ENCODE results near the gene FGF4.

The FGF4 gene

DNA sequence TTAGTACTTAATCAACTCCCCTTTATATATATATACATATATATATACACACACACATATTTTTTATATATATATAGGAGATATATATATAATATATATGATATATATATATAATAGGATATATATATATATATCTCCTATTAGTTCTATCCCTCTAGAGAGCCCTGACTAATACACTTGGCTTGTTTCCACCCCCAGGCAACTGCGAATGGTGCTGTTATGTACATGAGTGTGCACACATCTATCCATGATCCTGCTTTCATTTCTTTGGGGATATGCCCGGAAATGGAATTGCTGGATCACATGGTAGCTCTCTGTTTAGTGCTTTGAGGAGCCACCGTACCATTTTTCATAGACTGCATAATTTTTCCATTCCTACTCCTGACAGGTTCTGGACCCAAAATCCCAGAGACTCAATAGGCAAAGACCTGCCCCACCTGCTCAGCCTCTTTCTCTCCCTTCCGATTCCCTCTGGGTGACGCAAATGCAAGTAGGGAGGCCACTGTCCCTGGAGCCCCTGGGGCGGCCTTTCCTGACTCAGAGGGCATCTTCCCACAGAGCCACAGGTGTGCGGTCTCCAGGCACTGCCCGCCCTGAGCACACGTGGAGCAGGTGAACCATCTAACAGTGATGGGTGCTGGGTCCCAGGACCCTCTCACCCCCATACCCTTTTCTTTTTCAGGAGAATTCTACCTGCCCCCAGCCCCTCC lies 32.1 kb upstream of the FGF4 start:
- ATAC-seq (no peak), DNase-seq (no peak)

DNA sequence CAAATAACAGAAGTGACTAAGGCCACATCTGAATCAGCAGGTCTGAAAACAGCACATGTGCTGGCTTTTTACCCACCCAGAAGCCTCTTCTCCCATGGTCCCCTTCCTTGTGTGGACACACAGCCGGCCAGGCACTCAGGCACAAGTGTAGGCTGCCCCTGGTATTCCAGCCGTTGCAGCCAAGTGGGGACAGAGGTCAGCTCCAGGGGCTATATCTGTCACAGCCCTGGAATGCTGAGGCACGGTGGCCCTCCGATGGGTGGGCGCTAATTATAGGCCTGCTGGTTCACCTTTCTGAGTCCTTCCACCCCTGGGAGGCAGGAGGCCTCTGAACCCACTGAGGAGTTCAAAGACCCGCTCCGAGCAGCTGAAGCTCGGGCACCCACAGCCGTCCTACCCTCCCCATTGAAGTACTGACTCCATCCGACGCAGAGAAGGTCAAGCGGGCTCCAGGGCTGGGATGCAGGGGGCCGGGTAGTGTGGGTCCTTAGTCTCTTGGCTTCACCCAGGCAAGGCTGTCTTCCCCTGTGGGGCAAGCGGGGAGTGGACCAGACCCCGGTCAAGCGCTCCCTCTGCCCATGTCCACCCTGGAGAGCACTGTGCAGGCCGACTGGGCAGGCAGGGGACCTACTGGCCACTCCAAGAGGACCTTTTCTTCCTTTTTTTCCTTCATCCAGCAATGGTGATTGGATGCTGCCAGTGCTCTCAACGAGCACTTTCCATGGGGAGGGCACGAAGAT lies 29.8 kb upstream of the FGF4 start:
- DNase-seq, result no peak
- ATAC-seq, result no peak

DNA sequence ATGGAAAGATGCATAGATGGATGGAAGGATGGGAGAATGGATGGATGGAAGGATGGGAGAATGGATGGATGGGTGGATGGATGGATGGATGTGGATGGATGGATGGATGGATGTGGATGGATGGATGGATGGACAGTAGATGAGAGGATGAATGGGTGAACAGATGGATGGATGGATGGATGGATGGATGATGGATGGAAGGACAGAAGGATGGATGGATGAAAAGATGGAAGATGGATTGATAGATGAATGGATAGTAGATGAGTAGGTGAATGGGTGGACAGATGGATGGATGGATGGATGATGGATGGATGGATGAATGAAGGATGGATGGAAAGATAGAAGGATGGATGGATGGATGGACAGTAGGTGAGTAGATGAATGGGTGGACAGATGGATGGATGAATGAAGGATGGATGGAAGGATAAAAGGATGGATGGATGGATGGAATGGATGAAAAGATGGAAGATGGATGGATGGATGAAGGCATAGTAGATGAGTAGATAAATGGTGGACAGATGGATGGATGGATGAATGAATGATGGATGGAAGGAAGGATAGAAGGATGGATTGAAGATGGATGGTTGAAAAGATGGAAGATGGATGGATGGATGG lies 28.6 kb upstream of the FGF4 start:
- ATAC-seq (no peak), DNase-seq (no peak)

DNA sequence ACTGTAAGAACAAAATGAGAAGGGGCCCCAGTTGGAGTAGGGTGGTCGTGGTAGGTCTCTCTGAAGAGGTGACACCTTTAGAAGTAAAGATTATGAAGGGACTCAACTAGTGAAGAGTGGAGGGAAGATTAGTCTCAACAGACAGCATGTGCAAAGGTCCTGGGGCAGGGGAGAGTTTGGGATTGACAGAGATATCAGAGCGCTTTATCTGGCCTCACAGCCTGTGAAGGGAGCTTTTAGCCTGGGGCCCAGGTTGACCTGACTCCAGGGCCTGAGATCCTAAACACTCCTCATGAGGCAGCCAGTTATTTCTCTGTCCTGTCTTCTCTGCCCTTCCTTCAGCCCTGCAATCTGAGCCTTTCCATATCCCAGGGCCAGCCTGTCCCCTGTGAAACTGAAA lies 27.9 kb upstream of the FGF4 start:
- no peak for DNase-seq
- ATAC-seq, result no peak

DNA sequence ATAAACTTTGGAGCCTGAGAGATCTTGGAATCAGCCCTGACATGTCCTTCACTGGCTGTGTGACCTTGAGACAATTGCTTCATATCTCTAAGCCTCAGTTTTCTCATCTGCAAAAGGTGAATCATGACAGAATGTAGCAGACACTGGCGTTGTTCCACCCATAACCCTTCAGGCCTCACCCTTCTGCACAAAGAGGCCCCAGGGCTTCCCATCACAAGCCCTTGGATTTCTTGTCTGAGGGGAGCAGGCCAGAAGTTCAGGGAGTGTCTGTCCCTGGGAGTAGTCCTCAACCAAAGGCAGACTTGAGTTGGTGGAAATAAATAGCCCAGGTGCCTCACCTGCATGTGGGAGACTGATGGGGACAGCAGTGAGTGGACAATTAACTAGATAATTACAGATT lies 27.4 kb upstream of the FGF4 start:
- ATAC-seq (no peak), DNase-seq (no peak)

DNA sequence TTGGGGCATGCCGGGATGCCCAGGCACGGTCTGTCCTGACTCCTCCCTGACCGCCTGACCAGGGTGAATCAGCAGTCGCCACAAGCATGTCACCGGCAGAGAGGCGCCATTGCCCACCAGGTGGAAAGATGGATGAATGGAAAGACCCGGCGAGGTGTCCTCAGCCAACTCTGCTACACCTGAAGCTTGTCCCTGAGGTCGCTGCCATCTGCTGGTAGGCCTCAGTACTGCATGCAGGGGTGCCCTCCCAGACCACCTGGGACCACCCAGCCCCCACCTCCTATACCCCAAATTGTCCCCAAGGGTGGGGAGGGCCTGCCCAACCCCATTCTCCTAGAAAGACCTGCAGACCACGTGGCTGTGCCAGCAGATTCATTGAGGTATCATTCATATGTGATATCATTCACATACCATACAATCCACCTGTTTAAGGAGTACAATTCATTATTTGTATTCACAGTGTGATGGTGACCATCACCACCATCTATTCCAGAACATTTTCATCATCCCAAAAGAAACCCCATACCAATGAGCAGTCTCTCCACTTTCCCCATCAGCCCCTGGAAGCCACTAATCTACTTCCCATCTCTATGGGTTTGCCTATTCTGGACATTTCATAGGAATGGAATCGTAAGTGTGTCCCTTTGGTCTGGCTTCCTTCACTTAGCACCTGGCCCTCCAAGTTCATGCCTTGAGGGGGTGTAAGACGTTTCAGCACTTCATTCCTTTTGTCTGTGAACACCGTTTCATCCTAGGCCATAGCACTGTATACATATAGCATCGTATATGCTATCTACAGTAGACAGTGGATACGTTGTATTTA lies 26.6 kb upstream of the FGF4 start:
- ATAC-seq, result no peak

DNA sequence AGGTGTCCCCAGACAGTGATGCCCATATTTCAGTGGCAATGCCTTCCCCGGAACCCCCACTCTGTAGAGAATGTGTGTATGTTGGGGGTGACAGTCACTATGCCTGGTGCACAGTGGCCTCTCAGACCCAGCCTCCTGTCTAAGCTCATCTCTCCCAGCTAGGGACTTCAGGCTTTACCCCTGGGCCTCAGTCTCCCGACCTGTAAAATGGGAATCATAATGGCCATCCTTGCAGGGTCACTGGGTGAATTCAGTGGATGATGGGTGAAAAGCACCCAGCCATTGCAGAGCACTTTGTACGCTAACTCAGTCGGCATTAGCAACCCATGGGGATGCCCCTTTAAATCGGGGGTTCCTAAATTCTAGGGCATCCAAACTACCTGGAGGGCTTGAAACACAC lies 25.1 kb upstream of the FGF4 start:
- no peak for ATAC-seq

More for the DNA sequence above, 26.6 kb upstream of the FGF4 start:
- DNase-seq, result peak; percentile 59

DNA sequence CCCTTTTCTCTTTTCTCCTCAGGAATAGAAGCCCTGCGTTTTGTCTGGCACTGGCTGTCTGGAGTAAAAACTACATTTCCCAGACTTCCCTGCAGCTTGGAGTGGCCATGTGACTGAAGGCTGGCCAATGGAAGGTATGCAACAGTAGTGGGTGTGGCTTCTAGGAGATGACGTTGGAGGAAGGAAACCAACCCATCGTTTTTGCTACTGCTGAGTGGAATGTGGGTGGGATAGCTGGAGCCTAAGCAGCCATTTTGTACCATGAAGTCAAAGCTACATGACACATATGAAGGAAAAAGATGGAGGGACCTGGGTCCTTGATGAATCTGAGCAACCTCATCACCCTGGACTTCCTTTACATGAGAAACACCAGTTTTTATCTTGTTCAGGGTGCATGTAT lies 24.4 kb upstream of the FGF4 start:
- DNase-seq, result no peak
- ATAC-seq, result peak; percentile 40

More for the DNA sequence above, 25.1 kb upstream of the FGF4 start:
- no peak for DNase-seq

DNA sequence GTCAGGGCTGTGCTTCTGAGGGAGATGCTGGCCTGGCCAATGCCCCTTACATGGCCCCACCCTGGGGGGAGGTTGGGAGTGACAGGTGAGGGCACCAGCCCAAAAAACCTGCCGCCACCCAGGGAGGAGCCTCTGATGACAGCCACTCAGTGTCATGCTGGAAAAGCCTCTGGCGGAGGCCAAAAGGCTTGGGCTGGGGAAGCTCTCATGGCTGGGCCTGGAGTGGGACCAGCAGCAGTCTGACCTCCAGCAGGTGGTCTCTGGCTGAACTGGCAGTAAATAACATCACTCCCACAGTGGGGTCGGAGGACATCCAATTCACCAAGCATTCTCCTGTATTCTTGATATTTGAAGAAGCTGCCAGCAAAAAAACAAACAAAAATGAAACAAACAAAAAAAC lies 24.0 kb upstream of the FGF4 start:
- no peak for ATAC-seq
- no peak for DNase-seq

DNA sequence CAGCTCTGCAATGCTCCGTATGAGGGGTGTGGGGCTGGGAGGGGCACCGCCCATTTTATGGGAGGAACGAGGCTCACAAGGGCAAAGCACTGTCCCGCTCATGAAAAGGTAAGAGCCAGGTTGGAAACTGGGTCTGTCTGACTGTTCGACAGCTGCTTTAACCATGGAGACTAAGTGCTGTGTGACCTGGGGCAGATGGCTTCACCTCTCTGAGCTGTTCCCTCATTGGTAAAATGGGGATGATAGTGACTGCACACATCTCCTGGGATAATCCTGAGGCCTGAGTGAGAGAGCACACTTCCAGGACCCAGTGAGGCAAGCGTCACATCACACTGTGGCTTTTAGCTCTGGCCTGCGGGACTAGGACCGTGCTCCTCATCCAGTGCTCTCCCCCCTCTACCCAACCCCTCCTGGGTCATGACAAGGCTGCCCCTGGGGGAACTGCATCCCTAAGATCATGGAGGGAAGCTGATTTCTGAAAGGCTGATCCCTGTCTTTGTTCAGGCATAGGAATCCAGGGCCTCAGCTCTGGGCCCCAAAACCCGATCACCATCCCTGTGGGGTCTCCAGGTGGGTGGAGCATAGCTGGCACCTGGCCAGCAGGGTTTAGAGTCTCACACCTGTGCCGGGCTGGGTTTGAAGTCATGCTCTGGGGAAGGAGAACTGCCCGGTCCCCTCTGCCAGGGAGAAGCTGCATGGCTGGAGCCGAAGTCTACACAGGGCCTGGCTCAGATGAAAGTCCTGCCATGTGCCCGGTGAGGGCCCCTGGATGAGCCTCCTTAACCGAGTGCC lies 22.8 kb upstream of the FGF4 start:
- no peak for ATAC-seq
- no peak for DNase-seq

DNA sequence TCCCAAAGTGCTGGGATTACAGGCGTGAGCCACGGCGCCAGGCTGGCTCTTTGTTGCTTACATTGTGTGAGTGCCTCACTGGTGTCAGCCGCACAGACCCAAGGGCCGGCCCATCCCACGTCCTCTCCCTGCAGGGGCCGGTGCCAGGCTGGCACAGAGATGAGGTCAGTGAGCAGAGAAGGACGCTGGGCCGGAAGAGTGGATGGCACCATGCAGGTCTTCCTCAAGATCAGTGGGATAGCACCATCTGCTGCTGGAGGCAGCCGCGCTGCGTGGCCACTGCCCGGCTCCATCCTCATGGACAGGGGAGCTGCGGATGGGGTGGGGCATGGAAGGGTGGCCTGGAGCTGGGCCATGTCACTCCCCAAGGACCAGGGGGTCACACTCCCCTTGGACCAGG lies 22.0 kb upstream of the FGF4 start:
- no peak for ATAC-seq
- DNase-seq, result no peak

DNA sequence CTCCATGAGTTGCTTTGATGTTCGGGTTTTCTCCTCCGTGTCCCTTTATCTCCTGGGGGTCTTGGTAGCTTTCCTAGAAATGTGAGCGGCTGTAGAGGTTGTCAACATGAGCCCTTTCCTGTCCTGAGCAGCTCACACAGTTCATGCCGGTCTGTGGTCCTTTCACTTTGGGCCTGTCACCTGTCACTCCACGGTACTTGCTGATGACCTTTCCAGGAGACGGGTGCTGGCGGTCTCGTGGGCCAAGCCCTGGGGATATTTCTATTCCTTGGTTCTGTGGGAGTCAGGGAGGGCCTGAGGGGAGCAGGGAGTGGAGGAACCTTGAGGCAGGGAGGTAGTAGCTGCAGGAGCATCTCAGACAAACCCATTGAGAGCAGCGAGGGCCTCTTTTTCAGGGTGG lies 20.9 kb upstream of the FGF4 start:
- ATAC-seq (no peak), DNase-seq (no peak)

DNA sequence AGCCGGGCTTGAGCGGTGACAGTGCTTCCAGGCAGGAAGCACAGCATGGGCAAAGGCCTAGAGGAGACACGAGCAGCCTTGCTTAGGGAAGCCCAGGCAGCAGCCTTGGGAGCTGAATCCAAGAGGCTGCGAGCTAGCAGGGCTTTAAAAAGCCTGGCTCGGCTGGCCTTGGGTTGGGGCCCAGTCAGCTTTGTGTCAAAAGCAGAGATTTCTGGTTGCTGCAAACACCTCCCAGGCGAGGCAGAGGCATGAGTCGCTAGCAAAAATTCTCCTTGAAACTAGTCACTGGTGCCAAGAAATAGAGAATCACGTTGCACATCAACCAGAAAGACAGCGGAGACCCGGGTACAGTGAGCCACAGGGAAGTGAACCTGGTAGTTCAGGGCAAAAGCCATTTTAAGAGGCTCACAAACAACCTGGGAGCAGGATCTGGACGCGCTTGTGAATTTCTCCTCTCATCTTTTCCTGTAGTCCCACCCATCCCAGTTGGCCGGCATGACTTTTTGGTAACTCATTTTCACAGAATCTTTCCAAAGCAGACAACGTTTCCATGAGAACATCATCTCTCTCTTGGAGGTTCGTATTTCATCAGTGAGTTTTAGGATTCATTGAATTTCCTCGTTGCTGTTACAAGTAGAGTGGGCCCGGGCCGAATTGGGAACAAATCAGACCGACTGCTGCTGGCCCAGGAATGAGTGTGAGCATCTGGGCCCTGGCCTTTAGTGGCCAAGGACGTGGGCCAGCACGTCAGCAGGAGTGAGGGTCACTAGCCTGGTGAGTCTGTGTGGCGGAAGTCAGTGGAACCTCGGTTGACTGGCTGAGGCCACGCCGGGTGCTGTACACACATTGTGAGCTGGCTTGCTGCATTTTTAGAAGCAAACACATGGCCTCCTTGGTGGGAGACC lies 16.4 kb upstream of the FGF4 start:
- ATAC-seq (no peak), DNase-seq (no peak)

DNA sequence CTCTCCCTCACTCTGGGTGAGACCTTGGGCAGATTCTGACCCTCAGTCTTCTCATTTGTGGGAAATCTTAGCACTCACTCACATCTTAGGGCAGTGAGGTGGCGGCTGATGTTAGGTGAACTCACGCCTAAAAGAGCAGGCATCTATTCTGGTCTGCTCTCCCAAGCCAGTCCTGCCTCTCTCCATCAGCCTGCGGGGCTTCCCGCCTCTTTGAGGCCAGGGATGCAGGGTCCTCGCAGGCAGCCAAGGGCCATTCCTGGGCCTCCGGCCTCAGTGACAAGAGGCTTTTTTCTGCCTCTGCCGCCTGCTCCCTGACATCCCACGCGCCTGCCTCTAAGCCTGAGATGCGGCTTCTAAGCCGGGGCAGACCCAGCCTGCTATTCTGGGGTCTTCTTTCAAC lies 13.8 kb upstream of the FGF4 start:
- ATAC-seq, result no peak

DNA sequence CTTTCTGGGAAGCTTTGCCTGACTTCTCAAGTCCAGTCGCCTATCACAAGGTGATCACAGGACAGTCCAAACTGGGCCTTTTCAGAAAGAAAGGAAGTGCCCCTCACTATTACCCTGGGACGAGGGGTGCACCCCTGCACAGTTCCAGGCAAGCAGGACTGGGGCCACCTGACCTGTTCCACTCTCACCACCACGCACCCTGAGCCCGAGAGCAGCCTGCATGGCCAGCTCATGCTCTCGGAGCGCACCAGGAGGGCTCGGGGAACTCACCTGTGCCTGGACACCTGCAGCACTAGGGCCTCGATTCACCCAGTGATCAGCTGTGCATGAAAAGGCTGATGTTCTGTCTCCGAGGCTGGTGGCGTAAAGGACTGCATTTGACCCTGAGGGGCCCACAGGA lies 12.8 kb upstream of the FGF4 start:
- no peak for ATAC-seq
- no peak for DNase-seq

More for the DNA sequence above, 13.8 kb upstream of the FGF4 start:
- DNase-seq, result no peak

DNA sequence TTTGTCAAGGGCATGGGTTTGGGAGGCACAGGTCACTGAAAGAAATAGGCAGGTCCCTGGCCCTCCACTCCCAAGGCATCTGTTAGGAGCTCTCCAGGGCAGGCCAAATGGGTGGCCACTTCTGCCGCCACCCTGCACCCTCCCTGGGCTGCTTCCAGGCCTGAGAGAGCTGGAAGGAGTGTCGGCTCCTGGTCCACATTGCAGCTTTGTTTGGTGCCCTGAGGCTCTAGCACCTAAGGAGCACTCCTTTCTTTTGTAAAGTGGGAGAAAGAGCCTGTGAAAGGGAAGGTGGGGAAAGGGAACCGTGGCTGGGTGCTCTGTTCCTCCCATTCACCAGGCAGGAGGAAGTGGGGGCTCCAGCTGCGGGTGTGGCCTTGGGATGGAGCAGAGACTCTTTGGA lies 12.3 kb upstream of the FGF4 start:
- DNase-seq (no peak), ATAC-seq (no peak)

DNA sequence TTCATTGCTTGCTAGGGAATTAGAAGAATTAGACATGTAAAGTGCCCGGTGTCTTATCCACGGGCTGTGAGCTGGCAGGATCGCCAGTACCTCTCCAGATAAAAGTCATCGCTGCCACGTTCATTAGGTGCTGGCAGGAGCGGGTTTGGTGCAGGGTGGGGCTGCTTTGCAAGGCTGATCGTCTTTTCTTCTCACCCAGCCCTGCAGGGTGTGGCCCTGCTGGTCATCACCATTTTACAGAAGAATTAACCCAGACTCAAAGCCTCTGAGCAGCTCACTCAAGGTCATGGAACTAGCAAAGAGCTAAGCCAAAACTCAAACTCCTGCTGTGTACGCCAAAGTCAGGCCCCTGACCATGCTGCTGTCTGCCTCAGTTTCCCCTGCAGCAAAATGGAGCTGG lies 6.1 kb upstream of the FGF4 start:
- ATAC-seq (no peak), DNase-seq (no peak)

DNA sequence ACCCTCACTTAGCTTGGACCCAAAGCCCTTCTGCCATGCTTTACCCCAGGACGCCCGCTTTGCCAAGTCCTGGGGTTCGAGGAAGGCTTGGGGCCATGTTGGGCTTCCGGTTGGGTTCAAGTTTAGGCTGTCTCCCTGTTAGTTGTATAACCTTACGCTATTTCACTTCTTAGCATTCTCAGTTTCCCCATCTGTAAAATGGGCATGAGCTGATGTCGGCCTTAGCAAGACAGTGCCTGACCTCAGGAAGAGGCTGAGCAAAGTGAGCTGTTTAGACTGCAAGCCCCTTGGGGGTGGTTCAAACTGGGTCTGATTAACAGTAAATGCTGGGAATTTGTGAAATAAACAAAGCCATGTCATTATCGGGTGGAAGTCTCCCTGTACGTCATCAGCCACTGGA lies 3.2 kb upstream of the FGF4 start:
- ATAC-seq (no peak), DNase-seq (no peak)

DNA sequence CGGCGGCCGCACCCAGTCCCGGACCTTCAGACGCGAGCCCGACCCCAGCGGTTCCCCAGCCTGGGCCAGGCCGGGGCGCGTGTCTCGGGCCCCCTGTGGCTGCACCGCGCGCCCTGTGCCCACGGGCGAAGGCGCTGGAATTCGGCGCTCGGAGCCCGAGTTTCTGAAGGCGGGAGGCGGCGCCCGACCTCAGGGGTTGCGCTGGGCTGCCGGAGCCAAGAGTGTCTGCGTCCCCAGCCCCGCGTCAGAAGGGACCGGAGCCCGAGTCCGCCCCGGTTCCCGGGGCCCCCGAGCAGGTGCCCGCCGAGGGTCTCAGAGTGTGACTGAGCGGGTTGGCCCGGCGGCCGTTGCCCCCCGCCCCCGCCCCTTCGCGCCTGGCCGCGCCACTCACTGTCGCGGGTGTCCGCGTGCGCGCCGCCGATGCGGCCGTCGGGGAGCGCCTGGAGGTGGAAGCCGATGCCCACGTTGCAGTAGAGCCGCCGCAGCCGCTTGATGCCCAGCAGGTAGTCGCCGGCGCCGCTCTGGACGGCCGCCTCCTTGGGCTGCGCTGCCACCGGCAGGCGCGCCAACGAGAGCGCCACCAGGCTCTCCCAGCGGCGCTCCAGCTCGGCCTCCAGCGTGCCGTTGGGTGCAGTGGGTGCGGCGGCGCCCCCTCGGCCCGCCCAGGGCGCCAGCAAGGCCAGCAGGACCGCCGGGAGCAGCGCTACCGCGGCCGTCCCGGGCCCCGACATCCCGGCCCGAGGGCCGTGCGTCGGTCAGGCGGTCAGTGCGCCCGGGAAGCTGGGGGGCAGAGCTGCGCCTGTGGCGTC lies 583 bp downstream of the FGF4 start:
- ATAC-seq (no peak), DNase-seq (no peak)

Measured in stimulated activated naive CD8-positive, alpha-beta T cell treated with anti-CD3 and anti-CD28 coated beads, Interleukin-15, Interleukin-2, amounts not matched to agents 100 U/mL and 50 U/mL, for 24 hours (primary cell).